GM18868 (cell line): Measurements from ENCODE around the gene ATXN1.

ENCODE experiments used
- ATAC-seq: cut with Tn5 transposase; IDR thresholded peaks from one replicate; pipeline ENCODE4 v1.9.1; 2021; ENCODE audit warnings: mild to moderate bottlenecking, moderate library complexity; ENCODE audit not compliant: unreplicated experiment

ATXN1 gene

GRCh38 chr6:16783952-16784565, 22.8 kb upstream of the ATXN1 start:
- ATAC-seq = no peak

- no peak for ATAC-seq
Measured at GRCh38 chr6:16783509-16783908, 22.2 kb upstream of the ATXN1 start.

- no peak for ATAC-seq
Measured at GRCh38 chr6:16782278-16782677, 21.0 kb upstream of the ATXN1 start.

GRCh38 chr6:16781348-16782169, 20.3 kb upstream of the ATXN1 start:
- no peak for ATAC-seq

GRCh38 chr6:16778521-16778920, 17.3 kb upstream of the ATXN1 start:
- ATAC-seq = no peak

GRCh38 chr6:16777794-16778193, 16.5 kb upstream of the ATXN1 start:
- no peak for ATAC-seq

- no peak for ATAC-seq
Measured at GRCh38 chr6:16776394-16777017, 15.2 kb upstream of the ATXN1 start.

GRCh38 chr6:16774437-16774836, 13.2 kb upstream of the ATXN1 start:
- no peak for ATAC-seq

GRCh38 chr6:16773362-16773761, 12.1 kb upstream of the ATXN1 start:
- no peak for ATAC-seq

GRCh38 chr6:16770701-16771569, 9.7 kb upstream of the ATXN1 start:
- peak; percentile 79 for ATAC-seq

- ATAC-seq = no peak
Measured at GRCh38 chr6:16769986-16770376, 8.7 kb upstream of the ATXN1 start.

GRCh38 chr6:16769131-16769985, 8.1 kb upstream of the ATXN1 start:
- peak; percentile 72 for ATAC-seq

GRCh38 chr6:16768477-16768830, 7.2 kb upstream of the ATXN1 start:
- no peak for ATAC-seq

- ATAC-seq = no peak
Measured at GRCh38 chr6:16767765-16768476, 6.7 kb upstream of the ATXN1 start.

GRCh38 chr6:16766836-16767745, 5.8 kb upstream of the ATXN1 start:
- no peak for ATAC-seq

- ATAC-seq = no peak
Measured at GRCh38 chr6:16766043-16766536, 4.8 kb upstream of the ATXN1 start.

GRCh38 chr6:16765235-16765634, 4.0 kb upstream of the ATXN1 start:
- ATAC-seq = no peak

GRCh38 chr6:16764188-16764950, 3.1 kb upstream of the ATXN1 start:
- ATAC-seq = no peak
